HepG2 (cell line): ENCODE data around the gene MYO18A. TPM values are rescaled to one million over a fixed set of nuclear protein-coding genes. Genes with fewer than 3 reads are reported as not detected.

Experiments
- AGO2 ChIP-seq: fragments of 200-400 bp; formaldehyde crosslinking; optimal IDR thresholded peaks from 2 replicates; pipeline ENCODE3; 2017; ENCODE audit warnings: mild to moderate bottlenecking, low read depth, low read length, moderate library complexity
- CC2D1A ChIP-seq: sonication (generic); formaldehyde crosslinking; IDR thresholded peaks from 2 replicates; pipeline ENCODE4 v1.8.1; 2023; ENCODE audit warnings: mild to moderate bottlenecking, missing genetic modification reagents
- SUZ12 ChIP-seq: fragments of 150-350 bp; IDR thresholded peaks from 2 replicates; pipeline ENCODE4 v1.6.1; 2014; ENCODE audit warnings: low read depth, low read length
- ZSCAN12 ChIP-seq: sonication (generic); formaldehyde crosslinking; IDR thresholded peaks from 2 replicates; pipeline ENCODE4 v1.9.0; 2021; ENCODE audit warnings: mild to moderate bottlenecking, missing genetic modification reagents
- polyA plus RNA-seq, 8 experiments: library from polyadenylated mRNA; depleted of rRNA in 3 of 8; stranded (reverse) in 7 of 8; unstranded in 1 of 8; fragments of >200 nt; fragmentation: Illumina TruSeq in 4 of 8; extraction: Trizol in 4 of 8; gene quantifications; 2 replicates each; pipeline versions ENCODE4 v1.2.1 to v1.2.3, GENCODE V29; 2011 to 2016; ENCODE audit warnings: low read depth in 4 of 8, missing spikeins in 1 of 8, mixed read lengths in 1 of 8; ENCODE audit not compliant: insufficient read depth in 1 of 8
- total RNA-seq, 5 experiments: library from RNA; depleted of rRNA; stranded (reverse); fragments of >200 nt; fragmentation: Illumina TruSeq; extraction: Trizol; gene quantifications; 2 replicates each; pipeline ENCODE4 v1.2.3, GENCODE V29; 2016; ENCODE audit warnings: low read depth in 1 of 5
- TF ChIP-seq, protein P1 (sequence below): fragments of 450-650 bp; IDR thresholded peaks from 2 replicates; pipeline ENCODE4 v1.6.1; 2017; ENCODE audit warnings: mild to moderate bottlenecking
- TF ChIP-seq, protein P2 (sequence below): sonication (generic); formaldehyde crosslinking; IDR thresholded peaks from 2 replicates; pipeline ENCODE4 v1.4.0; 2020; ENCODE audit warnings: mild to moderate bottlenecking, low read depth, missing genetic modification reagents
- TF ChIP-seq, protein P3 (sequence below): sonication (generic); formaldehyde crosslinking; IDR thresholded peaks from 2 replicates; pipeline ENCODE4 v1.8.0; 2022; ENCODE audit warnings: mild to moderate bottlenecking, missing genetic modification reagents

MYO18A gene
- total and polyA plus RNA-seq, 2 of the 13 experiments (the other 11 are each of a cell fraction or from before 2014, with no cell fraction given): 16.8 to 24.8 TPM

DNA sequence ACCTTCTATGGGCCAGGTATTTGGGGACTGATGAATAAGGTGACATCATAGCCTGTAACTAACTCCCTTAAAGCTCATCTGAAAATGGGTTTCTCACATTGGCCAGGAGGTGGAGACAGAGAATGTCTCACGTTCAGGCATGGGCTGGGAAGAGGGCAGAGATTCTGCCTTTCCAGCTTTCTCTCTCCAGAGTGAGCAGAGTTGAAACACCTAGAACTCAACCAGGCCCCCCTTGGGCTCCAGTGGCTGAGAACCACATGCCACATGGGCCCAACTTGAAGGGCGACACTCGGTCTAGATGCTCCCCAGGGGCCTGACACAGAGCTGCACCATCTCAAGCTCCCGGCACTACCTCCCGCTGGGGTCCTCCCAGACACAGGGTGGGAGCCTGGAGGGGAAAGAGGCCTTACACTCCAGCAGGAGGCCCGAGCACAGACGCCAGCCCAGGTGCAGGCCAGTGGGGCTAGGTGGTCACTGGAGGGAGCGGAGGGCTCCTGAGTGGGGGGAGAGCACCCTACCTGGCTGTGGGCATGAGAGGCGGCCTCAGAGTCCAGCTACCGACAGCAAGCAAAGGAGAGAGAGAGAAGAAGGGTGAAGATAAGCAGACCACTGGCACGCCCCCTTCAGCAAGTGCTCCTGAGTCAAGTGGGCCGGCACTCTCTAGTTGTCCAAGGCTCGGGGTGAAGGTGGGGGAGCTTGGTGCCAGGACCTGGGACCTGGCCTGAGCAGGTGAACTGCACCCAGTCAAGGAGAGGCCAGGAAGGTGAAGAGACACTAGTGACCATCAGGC lies 55.9 kb downstream of the MYO18A start (continued):
- TF ChIP-seq, protein P1, sequence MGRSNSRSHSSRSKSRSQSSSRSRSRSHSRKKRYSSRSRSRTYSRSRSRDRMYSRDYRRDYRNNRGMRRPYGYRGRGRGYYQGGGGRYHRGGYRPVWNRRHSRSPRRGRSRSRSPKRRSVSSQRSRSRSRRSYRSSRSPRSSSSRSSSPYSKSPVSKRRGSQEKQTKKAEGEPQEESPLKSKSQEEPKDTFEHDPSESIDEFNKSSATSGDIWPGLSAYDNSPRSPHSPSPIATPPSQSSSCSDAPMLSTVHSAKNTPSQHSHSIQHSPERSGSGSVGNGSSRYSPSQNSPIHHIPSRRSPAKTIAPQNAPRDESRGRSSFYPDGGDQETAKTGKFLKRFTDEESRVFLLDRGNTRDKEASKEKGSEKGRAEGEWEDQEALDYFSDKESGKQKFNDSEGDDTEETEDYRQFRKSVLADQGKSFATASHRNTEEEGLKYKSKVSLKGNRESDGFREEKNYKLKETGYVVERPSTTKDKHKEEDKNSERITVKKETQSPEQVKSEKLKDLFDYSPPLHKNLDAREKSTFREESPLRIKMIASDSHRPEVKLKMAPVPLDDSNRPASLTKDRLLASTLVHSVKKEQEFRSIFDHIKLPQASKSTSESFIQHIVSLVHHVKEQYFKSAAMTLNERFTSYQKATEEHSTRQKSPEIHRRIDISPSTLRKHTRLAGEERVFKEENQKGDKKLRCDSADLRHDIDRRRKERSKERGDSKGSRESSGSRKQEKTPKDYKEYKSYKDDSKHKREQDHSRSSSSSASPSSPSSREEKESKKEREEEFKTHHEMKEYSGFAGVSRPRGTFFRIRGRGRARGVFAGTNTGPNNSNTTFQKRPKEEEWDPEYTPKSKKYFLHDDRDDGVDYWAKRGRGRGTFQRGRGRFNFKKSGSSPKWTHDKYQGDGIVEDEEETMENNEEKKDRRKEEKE: no peak
- TF ChIP-seq ZSCAN12 (CRISPR knock-in tag) (no peak), SUZ12 (no peak), CC2D1A (CRISPR knock-in tag) (no peak), AGO2 (peak; percentile 38)
- TF ChIP-seq, protein P2, sequence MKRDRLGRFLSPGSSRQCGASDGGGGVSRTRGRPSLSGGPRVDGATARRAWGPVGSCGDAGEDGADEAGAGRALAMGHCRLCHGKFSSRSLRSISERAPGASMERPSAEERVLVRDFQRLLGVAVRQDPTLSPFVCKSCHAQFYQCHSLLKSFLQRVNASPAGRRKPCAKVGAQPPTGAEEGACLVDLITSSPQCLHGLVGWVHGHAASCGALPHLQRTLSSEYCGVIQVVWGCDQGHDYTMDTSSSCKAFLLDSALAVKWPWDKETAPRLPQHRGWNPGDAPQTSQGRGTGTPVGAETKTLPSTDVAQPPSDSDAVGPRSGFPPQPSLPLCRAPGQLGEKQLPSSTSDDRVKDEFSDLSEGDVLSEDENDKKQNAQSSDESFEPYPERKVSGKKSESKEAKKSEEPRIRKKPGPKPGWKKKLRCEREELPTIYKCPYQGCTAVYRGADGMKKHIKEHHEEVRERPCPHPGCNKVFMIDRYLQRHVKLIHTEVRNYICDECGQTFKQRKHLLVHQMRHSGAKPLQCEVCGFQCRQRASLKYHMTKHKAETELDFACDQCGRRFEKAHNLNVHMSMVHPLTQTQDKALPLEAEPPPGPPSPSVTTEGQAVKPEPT: no peak
- TF ChIP-seq, protein P3, sequence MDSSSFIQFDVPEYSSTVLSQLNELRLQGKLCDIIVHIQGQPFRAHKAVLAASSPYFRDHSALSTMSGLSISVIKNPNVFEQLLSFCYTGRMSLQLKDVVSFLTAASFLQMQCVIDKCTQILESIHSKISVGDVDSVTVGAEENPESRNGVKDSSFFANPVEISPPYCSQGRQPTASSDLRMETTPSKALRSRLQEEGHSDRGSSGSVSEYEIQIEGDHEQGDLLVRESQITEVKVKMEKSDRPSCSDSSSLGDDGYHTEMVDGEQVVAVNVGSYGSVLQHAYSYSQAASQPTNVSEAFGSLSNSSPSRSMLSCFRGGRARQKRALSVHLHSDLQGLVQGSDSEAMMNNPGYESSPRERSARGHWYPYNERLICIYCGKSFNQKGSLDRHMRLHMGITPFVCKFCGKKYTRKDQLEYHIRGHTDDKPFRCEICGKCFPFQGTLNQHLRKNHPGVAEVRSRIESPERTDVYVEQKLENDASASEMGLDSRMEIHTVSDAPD: no peak
